Measurements from ENCODE around the gene TUBB3.
A peak's percentile ranks its signal among the peaks of the same experiment; 100 is the strongest.

TUBB3 gene

DNA sequence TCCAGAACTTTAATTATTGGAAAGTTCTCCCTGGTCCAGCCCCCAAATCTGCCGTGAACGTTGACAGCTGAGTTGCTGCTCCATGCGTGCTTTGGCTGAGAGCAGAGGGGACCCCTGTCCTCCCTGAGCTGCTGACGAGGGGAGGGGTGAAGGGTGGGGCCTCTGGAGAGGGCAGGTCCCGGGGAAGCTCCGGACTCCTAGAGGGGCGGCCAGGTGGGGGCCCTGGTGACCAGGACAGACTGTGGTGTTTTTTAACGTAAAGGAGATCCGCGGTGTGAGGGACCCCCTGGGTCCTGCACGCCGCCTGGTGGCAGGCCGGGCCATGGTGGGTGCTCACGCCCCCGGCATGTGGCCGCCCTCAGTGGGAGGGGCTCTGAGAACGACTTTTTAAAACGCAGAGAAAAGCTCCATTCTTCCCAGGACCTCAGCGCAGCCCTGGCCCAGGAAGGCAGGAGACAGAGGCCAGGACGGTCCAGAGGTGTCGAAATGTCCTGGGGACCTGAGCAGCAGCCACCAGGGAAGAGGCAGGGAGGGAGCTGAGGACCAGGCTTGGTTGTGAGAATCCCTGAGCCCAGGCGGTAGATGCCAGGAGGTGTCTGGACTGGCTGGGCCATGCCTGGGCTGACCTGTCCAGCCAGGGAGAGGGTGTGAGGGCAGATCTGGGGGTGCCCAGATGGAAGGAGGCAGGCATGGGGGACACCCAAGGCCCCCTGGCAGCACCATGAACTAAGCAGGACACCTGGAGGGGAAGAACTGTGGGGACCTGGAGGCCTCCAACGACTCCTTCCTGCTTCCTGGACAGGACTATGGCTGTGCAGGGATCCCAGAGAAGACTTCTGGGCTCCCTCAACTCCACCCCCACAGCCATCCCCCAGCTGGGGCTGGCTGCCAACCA is 4.4 kb upstream of the TUBB3 start, which contains the start of gene MC1R:
Gene MC1R (plus strand): TSS at position 410 of the 895 bp plus-strand sequence. CDS start 397 bp downstream, at position 807.
- Histone ChIP-seq H3K27ac (ENCODE audit: low read depth, low read length) (no peak within 1 kb of the TSS), H3K27me3 (ENCODE audit: control insufficient read depth in 5 of 5, insufficient read depth in 4 of 5, low read length in 5 of 5) (peaks cover 22 to 51% (median 35%) of the 10 kb centered on the region in 5 donors), H3K9ac (ENCODE audit: low read length in 5 of 5) (no peak within 1 kb of the TSS), H3K9me3 (ENCODE audit: control insufficient read depth in 5 of 5, low read length in 5 of 5) (peaks cover 0 to 3% (median 0%) of the 10 kb centered on the region in 5 donors), H3K4me1 (ENCODE audit: control insufficient read depth in 5 of 5, insufficient read depth in 5 of 5, low read length in 5 of 5) (peaks cover 0 to 44% (median 37%) of the 10 kb centered on the region in 5 donors), H3K4me3 (ENCODE audit: low read depth in 1 of 5, low read length in 5 of 5) (peak within 1 kb of the TSS in 4 of 5 donors; percentile 44 to 53 (median 49)), H3K36me3 (ENCODE audit: control insufficient read depth in 5 of 5, insufficient read depth in 5 of 5, low read length in 5 of 5) (no peaks in the 10 kb centered on the region)

DNA sequence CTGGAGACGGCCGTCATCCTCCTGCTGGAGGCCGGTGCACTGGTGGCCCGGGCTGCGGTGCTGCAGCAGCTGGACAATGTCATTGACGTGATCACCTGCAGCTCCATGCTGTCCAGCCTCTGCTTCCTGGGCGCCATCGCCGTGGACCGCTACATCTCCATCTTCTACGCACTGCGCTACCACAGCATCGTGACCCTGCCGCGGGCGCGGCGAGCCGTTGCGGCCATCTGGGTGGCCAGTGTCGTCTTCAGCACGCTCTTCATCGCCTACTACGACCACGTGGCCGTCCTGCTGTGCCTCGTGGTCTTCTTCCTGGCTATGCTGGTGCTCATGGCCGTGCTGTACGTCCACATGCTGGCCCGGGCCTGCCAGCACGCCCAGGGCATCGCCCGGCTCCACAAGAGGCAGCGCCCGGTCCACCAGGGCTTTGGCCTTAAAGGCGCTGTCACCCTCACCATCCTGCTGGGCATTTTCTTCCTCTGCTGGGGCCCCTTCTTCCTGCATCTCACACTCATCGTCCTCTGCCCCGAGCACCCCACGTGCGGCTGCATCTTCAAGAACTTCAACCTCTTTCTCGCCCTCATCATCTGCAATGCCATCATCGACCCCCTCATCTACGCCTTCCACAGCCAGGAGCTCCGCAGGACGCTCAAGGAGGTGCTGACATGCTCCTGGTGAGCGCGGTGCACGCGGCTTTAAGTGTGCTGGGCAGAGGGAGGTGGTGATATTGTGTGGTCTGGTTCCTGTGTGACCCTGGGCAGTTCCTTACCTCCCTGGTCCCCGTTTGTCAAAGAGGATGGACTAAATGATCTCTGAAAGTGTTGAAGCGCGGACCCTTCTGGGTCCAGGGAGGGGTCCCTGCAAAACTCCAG is 3.4 kb upstream of the TUBB3 start:
- no peak overlapping the region for H3K9ac ChIP-seq (ENCODE audit: low read length in 5 of 5)
- H3K27me3 ChIP-seq (ENCODE audit: control insufficient read depth in 5 of 5, insufficient read depth in 4 of 5, low read length in 5 of 5) = peaks cover 29 to 61% (median 45%) of the 10 kb centered on the region in 5 donors
- peaks cover 0 to 3% (median 0%) of the 10 kb centered on the region in 5 donors for H3K9me3 ChIP-seq (ENCODE audit: control insufficient read depth in 5 of 5, low read length in 5 of 5)
- peaks cover 0 to 52% (median 38%) of the 10 kb centered on the region in 5 donors for H3K4me1 ChIP-seq (ENCODE audit: control insufficient read depth in 5 of 5, insufficient read depth in 5 of 5, low read length in 5 of 5)
- H3K36me3 ChIP-seq (ENCODE audit: control insufficient read depth in 5 of 5, insufficient read depth in 5 of 5, low read length in 5 of 5) = no peaks in the 10 kb centered on the region
- no peak overlapping the region for H3K4me3 ChIP-seq (ENCODE audit: low read depth in 1 of 5, low read length in 5 of 5)
- no peak overlapping the region for H3K27ac ChIP-seq (ENCODE audit: low read depth, low read length)

DNA sequence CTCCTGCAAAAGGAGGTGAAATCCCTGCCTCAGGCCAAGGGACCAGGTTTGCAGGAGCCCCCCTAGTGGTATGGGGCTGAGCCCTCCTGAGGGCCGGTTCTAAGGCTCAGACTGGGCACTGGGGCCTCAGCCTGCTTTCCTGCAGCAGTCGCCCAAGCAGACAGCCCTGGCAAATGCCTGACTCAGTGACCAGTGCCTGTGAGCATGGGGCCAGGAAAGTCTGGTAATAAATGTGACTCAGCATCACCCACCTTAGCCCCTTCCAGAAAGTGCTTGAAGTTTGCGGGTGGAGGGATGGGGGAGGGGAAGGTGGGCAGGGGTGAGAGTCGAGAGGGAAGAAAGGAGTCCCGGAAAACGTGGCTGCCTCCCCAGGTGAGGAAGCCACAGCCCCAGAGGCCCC is 2.4 kb upstream of the TUBB3 start:
- no peak overlapping the region for H3K27ac ChIP-seq (ENCODE audit: low read depth, low read length)
- peaks cover 29 to 68% (median 47%) of the 10 kb centered on the region in 5 donors for H3K27me3 ChIP-seq (ENCODE audit: control insufficient read depth in 5 of 5, insufficient read depth in 4 of 5, low read length in 5 of 5)
- peaks cover 0 to 3% (median 0%) of the 10 kb centered on the region in 5 donors for H3K9me3 ChIP-seq (ENCODE audit: control insufficient read depth in 5 of 5, low read length in 5 of 5)
- no peaks in the 10 kb centered on the region for H3K36me3 ChIP-seq (ENCODE audit: control insufficient read depth in 5 of 5, insufficient read depth in 5 of 5, low read length in 5 of 5)
- no peak overlapping the region for H3K4me3 ChIP-seq (ENCODE audit: low read depth in 1 of 5, low read length in 5 of 5)
- peaks cover 0 to 58% (median 41%) of the 10 kb centered on the region in 5 donors for H3K4me1 ChIP-seq (ENCODE audit: control insufficient read depth in 5 of 5, insufficient read depth in 5 of 5, low read length in 5 of 5)
- no peak overlapping the region for H3K9ac ChIP-seq (ENCODE audit: low read length in 5 of 5)

DNA sequence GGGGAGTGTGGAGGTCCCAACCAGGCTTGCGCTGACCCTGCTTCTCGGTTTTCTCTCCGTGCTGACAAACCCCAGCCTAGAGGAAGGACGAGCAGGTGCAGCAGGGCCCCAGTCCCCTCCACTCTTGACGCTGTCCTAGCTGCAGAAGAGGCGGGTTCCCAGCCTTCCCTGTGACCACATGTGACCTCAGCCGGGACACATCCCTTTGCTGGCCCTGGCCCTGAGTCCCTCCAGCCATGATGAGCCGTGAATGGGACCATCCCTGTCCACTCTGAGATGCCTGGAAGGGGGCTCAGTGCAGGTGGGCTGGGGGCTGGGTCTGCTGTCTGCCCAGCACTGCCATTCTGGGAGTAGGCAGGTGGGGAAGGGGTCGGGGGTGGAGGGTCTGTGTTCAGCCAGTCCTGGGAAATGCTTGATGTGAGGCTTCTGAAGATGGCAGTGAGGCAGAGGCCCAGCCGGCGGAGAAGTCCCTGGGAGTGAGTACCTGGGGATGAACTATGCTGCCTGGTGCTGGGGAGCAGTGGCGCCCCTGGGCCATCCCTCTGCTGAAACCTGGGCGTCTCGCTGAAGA is 1.9 kb upstream of the TUBB3 start:
- Histone ChIP-seq H3K9me3 (ENCODE audit: control insufficient read depth in 5 of 5, low read length in 5 of 5) (peaks cover 0 to 3% (median 0%) of the 10 kb centered on the region in 5 donors), H3K27ac (ENCODE audit: low read depth, low read length) (no peak overlapping the region), H3K4me3 (ENCODE audit: low read depth in 1 of 5, low read length in 5 of 5) (peak overlapping the region in 1 of 5 donors; percentile 28), H3K4me1 (ENCODE audit: control insufficient read depth in 5 of 5, insufficient read depth in 5 of 5, low read length in 5 of 5) (peaks cover 0 to 63% (median 44%) of the 10 kb centered on the region in 5 donors), H3K36me3 (ENCODE audit: control insufficient read depth in 5 of 5, insufficient read depth in 5 of 5, low read length in 5 of 5) (no peaks in the 10 kb centered on the region), H3K27me3 (ENCODE audit: control insufficient read depth in 5 of 5, insufficient read depth in 4 of 5, low read length in 5 of 5) (peaks cover 29 to 68% (median 47%) of the 10 kb centered on the region in 5 donors), H3K9ac (ENCODE audit: low read length in 5 of 5) (no peak overlapping the region)

DNA sequence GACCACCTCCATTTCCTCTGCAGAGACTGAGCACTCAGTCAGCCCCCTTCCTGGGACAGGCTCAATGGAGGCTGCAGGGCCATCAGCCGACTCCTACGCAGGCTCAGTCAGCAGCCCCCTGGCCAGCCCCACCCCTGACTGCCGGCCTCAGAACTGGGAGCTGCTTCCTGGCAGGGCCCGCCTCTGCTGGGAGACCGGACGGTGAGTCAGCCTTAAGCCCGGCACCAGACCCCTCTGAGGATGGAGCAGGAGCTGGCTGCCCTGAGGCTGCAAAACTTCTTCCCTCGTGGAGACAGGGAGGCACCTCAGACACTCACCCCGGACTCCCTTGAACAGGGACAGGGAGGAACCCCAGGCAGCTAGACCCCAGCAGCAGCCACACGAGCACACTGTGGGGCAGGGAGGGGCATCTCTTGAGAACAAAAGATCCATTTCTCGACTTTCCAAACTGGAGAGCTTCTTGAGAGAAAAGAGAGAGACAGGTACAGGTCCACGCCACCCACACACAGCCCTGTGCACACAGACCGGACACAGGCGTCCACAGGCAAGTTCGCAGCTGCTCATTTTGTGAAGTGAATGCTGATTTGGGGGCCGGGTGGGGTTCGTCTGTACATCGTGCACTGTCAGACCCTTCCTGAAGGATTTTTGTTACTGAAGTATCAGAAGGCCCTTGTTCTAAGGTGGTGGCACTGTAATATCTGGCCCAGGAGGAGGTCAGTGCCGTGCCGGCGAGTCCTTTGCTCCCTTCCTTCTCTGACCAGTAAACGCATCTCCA is 1.3 kb upstream of the TUBB3 start:
- Histone ChIP-seq H3K27me3 (ENCODE audit: control insufficient read depth in 5 of 5, insufficient read depth in 4 of 5, low read length in 5 of 5) (peaks cover 29 to 68% (median 47%) of the 10 kb centered on the region in 5 donors), H3K9me3 (ENCODE audit: control insufficient read depth in 5 of 5, low read length in 5 of 5) (peaks cover 0 to 3% (median 0%) of the 10 kb centered on the region in 5 donors), H3K4me3 (ENCODE audit: low read depth in 1 of 5, low read length in 5 of 5) (peak overlapping the region in 3 of 5 donors; percentile 39 to 61 (median 55)), H3K9ac (ENCODE audit: low read length in 5 of 5) (peak overlapping the region in 1 of 5 donors; percentile 35), H3K4me1 (ENCODE audit: control insufficient read depth in 5 of 5, insufficient read depth in 5 of 5, low read length in 5 of 5) (peaks cover 0 to 67% (median 48%) of the 10 kb centered on the region in 5 donors), H3K27ac (ENCODE audit: low read depth, low read length) (no peak overlapping the region), H3K36me3 (ENCODE audit: control insufficient read depth in 5 of 5, insufficient read depth in 5 of 5, low read length in 5 of 5) (no peaks in the 10 kb centered on the region)

DNA sequence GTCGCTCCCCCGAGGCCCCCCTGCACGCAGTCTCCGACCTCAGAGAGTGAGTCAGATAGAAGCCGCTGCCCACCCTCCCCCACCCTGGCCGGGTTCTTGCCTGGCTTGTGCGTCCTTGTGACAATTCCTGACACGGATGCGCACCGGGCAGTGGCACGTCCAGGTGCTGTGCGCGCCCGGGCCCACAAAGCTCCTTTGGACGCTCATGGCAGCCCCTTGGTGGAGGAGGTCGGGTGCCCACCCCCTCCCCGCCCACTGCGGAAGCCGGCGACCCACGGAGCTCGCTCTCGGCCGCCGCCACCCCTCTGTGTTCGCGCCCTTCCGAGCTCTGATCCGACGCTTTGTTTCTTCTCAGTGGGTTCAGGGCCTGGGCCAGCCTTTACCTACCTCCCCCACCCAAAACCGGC is 662 bp upstream of the TUBB3 start:
- H3K36me3 ChIP-seq (ENCODE audit: control insufficient read depth in 5 of 5, insufficient read depth in 5 of 5, low read length in 5 of 5) = no peaks in the 10 kb centered on the region
- H3K4me1 ChIP-seq (ENCODE audit: control insufficient read depth in 5 of 5, insufficient read depth in 5 of 5, low read length in 5 of 5) = peaks cover 0 to 66% (median 47%) of the 10 kb centered on the region in 5 donors
- H3K4me3 ChIP-seq (ENCODE audit: low read depth in 1 of 5, low read length in 5 of 5) = peak overlapping the region in 4 of 5 donors; percentile 39 to 61 (median 48)
- H3K27ac ChIP-seq (ENCODE audit: low read depth, low read length) = no peak overlapping the region
- H3K9ac ChIP-seq (ENCODE audit: low read length in 5 of 5) = peak overlapping the region in 1 of 5 donors; percentile 30
- H3K9me3 ChIP-seq (ENCODE audit: control insufficient read depth in 5 of 5, low read length in 5 of 5) = peaks cover 0 to 3% (median 0%) of the 10 kb centered on the region in 5 donors
- peaks cover 29 to 68% (median 47%) of the 10 kb centered on the region in 5 donors for H3K27me3 ChIP-seq (ENCODE audit: control insufficient read depth in 5 of 5, insufficient read depth in 4 of 5, low read length in 5 of 5)

DNA sequence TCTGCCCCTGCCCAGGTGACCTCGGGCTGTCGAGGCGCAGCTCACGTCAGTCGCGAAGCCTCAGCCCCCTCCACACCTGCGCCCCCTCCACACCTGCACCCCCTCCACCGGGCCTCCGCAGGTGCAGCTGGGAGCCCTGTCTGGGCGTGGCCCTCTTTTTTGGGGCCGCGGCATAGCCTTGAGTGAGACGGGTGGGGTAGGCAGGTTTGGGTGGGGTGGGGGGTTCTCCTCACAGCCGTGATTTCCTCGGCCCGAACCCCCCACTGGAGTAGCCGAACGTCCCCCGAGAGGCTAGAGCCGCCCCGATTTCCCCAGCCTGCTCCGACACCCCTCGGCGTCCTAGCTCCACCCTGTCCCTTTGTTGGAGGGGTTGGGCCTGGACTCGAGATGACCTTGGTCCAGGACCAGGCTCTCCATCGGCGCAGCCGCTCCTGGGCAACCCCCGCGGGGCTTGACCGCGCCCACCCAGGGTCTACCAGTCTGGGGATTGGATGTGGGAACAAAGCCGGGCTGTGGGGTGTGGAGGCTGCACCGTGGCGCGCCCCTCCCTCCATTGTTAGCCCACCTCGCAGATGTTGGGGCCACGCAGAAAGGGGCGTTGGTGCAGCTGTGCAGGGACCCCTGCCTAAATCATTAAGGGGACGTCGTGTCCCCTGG is 626 bp downstream of the TUBB3 start:
- Histone ChIP-seq H3K4me3 (ENCODE audit: low read depth in 1 of 5, low read length in 5 of 5) (peak overlapping the region in 3 of 5 donors; percentile 18 to 61 (median 41)), H3K27me3 (ENCODE audit: control insufficient read depth in 5 of 5, insufficient read depth in 4 of 5, low read length in 5 of 5) (peaks cover 23 to 62% (median 49%) of the 10 kb centered on the region in 5 donors), H3K9ac (ENCODE audit: low read length in 5 of 5) (no peak overlapping the region), H3K27ac (ENCODE audit: low read depth, low read length) (no peak overlapping the region), H3K4me1 (ENCODE audit: control insufficient read depth in 5 of 5, insufficient read depth in 5 of 5, low read length in 5 of 5) (peaks cover 0 to 53% (median 34%) of the 10 kb centered on the region in 5 donors), H3K36me3 (ENCODE audit: control insufficient read depth in 5 of 5, insufficient read depth in 5 of 5, low read length in 5 of 5) (no peaks in the 10 kb centered on the region), H3K9me3 (ENCODE audit: control insufficient read depth in 5 of 5, low read length in 5 of 5) (peaks cover 0 to 3% (median 0%) of the 10 kb centered on the region in 5 donors)

DNA sequence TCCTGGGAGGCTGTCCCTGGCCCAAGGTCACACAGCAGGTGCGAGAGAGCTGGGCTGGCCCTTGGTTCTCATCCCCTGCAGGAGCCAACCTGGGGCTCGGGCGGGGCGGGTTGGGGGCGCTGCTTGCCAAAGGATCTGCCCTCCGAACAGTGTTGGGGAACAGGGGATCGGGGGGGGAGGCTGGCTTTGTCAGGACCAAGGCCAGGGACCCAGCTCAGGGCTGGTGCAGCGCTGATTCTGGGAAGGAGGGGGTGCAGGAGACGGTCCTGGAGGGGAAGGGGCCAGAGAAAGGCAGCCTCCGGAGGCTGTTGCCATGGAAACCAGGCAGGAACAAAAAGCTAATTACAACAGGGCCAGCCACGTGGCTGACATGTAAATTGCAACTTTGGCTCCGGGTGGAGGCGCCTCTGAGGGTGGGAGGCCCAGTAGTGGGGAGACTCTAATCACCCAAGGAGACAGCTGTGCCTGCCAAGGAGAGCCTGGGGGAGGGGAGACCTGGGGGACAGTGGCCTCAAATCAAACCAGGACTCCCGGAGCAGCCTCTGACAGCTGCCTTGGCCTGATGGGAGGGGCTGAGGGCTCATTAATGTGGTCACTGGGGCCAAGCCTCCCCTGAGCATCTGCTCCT is 1.3 kb downstream of the TUBB3 start:
- Histone ChIP-seq H3K9me3 (ENCODE audit: control insufficient read depth in 5 of 5, low read length in 5 of 5) (peaks cover 0 to 3% (median 0%) of the 10 kb centered on the region in 5 donors), H3K27ac (ENCODE audit: low read depth, low read length) (no peak overlapping the region), H3K36me3 (ENCODE audit: control insufficient read depth in 5 of 5, insufficient read depth in 5 of 5, low read length in 5 of 5) (no peaks in the 10 kb centered on the region), H3K4me3 (ENCODE audit: low read depth in 1 of 5, low read length in 5 of 5) (no peak overlapping the region), H3K27me3 (ENCODE audit: control insufficient read depth in 5 of 5, insufficient read depth in 4 of 5, low read length in 5 of 5) (peaks cover 17 to 56% (median 43%) of the 10 kb centered on the region in 5 donors), H3K4me1 (ENCODE audit: control insufficient read depth in 5 of 5, insufficient read depth in 5 of 5, low read length in 5 of 5) (peaks cover 0 to 50% (median 32%) of the 10 kb centered on the region in 5 donors), H3K9ac (ENCODE audit: low read length in 5 of 5) (no peak overlapping the region)

All from subcutaneous abdominal adipose tissue (tissue), 5 donors.